ENCODE results near the gene FLYWCH1. TPM values are rescaled to one million over a fixed set of nuclear protein-coding genes. Genes with fewer than 3 reads are reported as not detected.

FLYWCH1 gene
- total RNA-seq, 2 experiments from 2014 or later = 24.3 to 26.1 TPM

GRCh38 chr16:2884041-2884451, 27.7 kb upstream of the FLYWCH1 start:
- Mint-ChIP-seq H3K4me1 (peaks cover 16% of the 10 kb centered on the region), H3K4me3 (peak overlapping the region; percentile 82), H3K27ac (peak overlapping the region; percentile 74), H3K36me3 (no peaks in the 10 kb centered on the region), H3K27me3 (no peaks in the 10 kb centered on the region), H3K9me3 (no peaks in the 10 kb centered on the region)
- no peak for DNase-seq

DNA sequence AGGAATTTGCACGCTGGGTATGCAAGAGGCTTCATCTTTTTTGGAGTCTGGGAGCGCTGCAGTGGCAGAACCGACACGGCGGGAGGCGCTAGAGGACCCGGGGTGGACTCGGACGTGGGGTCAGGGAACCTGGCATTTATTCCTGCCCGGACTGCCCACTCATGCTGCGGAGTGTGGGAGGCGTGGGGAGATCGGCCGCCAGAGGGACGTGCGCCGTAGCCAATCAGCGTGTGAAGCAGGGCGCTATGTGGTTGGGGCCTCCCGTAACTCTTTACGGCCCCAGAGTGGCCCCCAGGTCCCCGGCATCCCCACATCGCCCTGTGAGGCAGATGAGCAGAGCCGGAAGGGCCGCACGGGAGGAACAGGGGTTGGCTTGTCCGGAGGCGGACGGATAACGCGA, 17.5 kb upstream of the FLYWCH1 start:
- no peak overlapping the region for H3K4me3 Mint-ChIP-seq
- no peaks in the 10 kb centered on the region for H3K9me3 Mint-ChIP-seq
- no peaks in the 10 kb centered on the region for H3K4me1 Mint-ChIP-seq
- DNase-seq = no peak
- no peak overlapping the region for H3K27ac Mint-ChIP-seq
- no peaks in the 10 kb centered on the region for H3K36me3 Mint-ChIP-seq
- no peaks in the 10 kb centered on the region for H3K27me3 Mint-ChIP-seq

DNA sequence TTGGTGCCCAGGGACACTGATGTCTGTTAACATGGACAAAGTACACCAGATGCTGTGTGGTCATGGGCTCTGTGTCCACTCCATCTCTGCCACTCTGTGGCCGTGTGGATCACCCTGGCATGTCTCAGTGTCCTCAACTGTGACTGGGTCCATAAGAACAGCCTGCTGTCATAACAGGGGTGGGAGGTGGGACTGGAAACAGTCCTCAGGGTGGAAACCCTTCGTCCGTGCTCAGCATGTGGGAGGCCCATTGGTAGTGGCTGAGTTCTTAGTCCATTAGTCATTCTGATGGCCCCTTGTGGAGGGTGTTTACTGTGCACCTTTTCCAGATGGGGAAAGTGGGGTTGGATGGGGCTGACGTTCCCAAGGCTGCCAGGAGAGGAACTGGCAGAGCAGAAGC, 15.9 kb upstream of the FLYWCH1 start:
- H3K9me3 Mint-ChIP-seq = no peaks in the 10 kb centered on the region
- DNase-seq = no peak
- H3K4me3 Mint-ChIP-seq = no peak overlapping the region
- H3K36me3 Mint-ChIP-seq = no peaks in the 10 kb centered on the region
- H3K27ac Mint-ChIP-seq = no peak overlapping the region
- H3K27me3 Mint-ChIP-seq = no peaks in the 10 kb centered on the region
- no peaks in the 10 kb centered on the region for H3K4me1 Mint-ChIP-seq

GRCh38 chr16:2896480-2897010, 15.2 kb upstream of the FLYWCH1 start:
- DNase-seq = no peak
- H3K9me3 Mint-ChIP-seq = no peaks in the 10 kb centered on the region
- H3K36me3 Mint-ChIP-seq = no peaks in the 10 kb centered on the region
- no peak overlapping the region for H3K27ac Mint-ChIP-seq
- H3K4me1 Mint-ChIP-seq = no peaks in the 10 kb centered on the region
- H3K4me3 Mint-ChIP-seq = no peak overlapping the region
- no peaks in the 10 kb centered on the region for H3K27me3 Mint-ChIP-seq

- Mint-ChIP-seq H3K4me1 (no peaks in the 10 kb centered on the region), H3K36me3 (no peaks in the 10 kb centered on the region), H3K9me3 (no peaks in the 10 kb centered on the region), H3K27me3 (no peaks in the 10 kb centered on the region), H3K4me3 (no peak overlapping the region), H3K27ac (no peak overlapping the region)
- no peak for DNase-seq
Measured at GRCh38 chr16:2897110-2897509, 14.6 kb upstream of the FLYWCH1 start.

- H3K4me3 Mint-ChIP-seq = no peak overlapping the region
- no peak overlapping the region for H3K27ac Mint-ChIP-seq
- no peaks in the 10 kb centered on the region for H3K36me3 Mint-ChIP-seq
- H3K27me3 Mint-ChIP-seq = no peaks in the 10 kb centered on the region
- H3K9me3 Mint-ChIP-seq = no peaks in the 10 kb centered on the region
- no peak for DNase-seq
- peaks cover 3% of the 10 kb centered on the region for H3K4me1 Mint-ChIP-seq
Measured at GRCh38 chr16:2898831-2899563, 12.7 kb upstream of the FLYWCH1 start.

- Mint-ChIP-seq H3K4me3 (no peak overlapping the region), H3K27me3 (no peaks in the 10 kb centered on the region), H3K36me3 (no peaks in the 10 kb centered on the region), H3K27ac (no peak overlapping the region), H3K9me3 (no peaks in the 10 kb centered on the region), H3K4me1 (peaks cover 4% of the 10 kb centered on the region)
- DNase-seq = no peak
Measured at GRCh38 chr16:2899564-2900072, 12.1 kb upstream of the FLYWCH1 start.

DNA sequence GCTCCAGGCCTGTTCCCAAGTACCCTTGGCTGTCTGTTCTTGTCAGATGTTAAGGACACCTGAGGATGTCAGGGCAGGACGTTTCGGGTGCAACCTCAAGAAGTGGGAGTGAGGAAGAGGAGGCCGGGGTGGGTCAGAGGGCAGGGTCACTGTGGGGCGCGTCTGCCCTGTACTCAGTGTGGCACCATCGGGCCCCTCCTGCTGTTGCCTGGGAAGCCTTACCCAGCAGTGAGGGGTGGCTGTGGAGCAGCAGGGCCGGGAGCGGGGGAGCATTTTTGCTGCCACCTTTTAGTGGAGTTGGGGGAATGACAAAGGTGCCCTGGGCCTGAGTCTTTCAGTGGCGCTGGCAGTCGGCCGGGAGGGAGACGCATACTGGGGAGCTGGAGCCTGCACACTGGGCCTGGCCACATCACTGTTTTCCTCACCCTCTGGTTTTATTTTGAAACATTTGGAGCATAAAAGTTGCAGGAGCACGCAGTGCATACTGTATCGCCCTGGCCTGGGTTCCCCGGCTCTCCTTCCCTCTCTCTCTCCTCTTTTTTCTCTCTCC, 11.1 kb upstream of the FLYWCH1 start:
- no peak overlapping the region for H3K27ac Mint-ChIP-seq

GRCh38 chr16:2902337-2903130, 9.2 kb upstream of the FLYWCH1 start:
- DNase-seq = no peak
- Mint-ChIP-seq H3K27ac (no peak overlapping the region), H3K27me3 (no peaks in the 10 kb centered on the region), H3K4me3 (no peak overlapping the region), H3K36me3 (no peaks in the 10 kb centered on the region), H3K9me3 (peaks cover 2% of the 10 kb centered on the region), H3K4me1 (peaks cover 18% of the 10 kb centered on the region)

More for the DNA sequence above, 11.1 kb upstream of the FLYWCH1 start:
- Mint-ChIP-seq H3K9me3 (no peaks in the 10 kb centered on the region), H3K27me3 (no peaks in the 10 kb centered on the region), H3K36me3 (no peaks in the 10 kb centered on the region), H3K4me3 (no peak overlapping the region), H3K4me1 (peaks cover 4% of the 10 kb centered on the region)
- DNase-seq = no peak

GRCh38 chr16:2904100-2904921, 7.4 kb upstream of the FLYWCH1 start:
- peaks cover 2% of the 10 kb centered on the region for H3K9me3 Mint-ChIP-seq
- H3K4me1 Mint-ChIP-seq = peaks cover 20% of the 10 kb centered on the region
- no peaks in the 10 kb centered on the region for H3K36me3 Mint-ChIP-seq
- peak overlapping the region; percentile 76 for H3K27ac Mint-ChIP-seq
- DNase-seq = peak; percentile 84
- H3K4me3 Mint-ChIP-seq = peak overlapping the region; percentile 91
- H3K27me3 Mint-ChIP-seq = no peaks in the 10 kb centered on the region

GRCh38 chr16:2904922-2905240, 6.8 kb upstream of the FLYWCH1 start:
- Mint-ChIP-seq H3K36me3 (no peaks in the 10 kb centered on the region), H3K27ac (peak overlapping the region; percentile 76)

DNA sequence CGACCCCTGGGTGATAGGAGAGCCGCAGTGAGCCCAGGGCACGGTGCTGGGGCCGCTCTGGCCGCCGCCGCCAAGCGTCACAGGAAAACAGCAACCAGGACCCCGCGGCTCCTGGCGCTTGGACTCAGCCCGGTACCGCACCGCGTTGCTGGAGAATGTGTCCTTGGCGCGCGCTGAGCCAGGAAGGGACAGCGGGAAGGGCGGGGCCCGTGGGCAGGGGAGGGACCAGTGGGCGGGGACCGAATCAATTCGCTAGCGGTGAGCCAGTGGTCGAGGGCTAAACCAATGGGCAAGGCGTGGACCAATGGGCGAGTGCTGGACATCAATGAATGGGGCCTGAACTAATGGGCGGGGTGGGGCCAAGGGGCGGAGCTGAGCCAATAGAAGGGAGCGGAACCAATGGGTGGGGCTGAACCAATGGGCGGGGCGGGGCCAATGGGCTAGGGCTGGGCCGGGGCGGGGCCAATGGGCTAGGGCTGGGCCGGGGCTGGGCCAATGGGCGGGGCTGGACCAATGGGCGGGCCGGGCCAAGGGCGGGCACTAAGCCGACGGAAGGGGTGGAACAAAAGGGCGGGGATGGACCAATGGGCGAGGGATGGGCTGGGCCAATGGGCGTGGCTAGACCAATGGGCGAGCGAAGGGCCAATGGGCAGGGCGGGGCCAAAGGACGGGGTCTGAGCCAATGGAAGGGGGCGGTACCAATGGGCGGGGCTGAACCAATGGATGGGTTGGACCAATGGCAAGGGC, 6.3 kb upstream of the FLYWCH1 start:
- DNase-seq = peak; percentile 98
- Mint-ChIP-seq H3K4me3 (peak overlapping the region; percentile 91), H3K9me3 (peaks cover 2% of the 10 kb centered on the region), H3K27ac (peak overlapping the region; percentile 69), H3K4me1 (peaks cover 20% of the 10 kb centered on the region), H3K27me3 (no peaks in the 10 kb centered on the region), H3K36me3 (no peaks in the 10 kb centered on the region)

More at GRCh38 chr16:2904922-2905240, 6.8 kb upstream of the FLYWCH1 start:
- Mint-ChIP-seq H3K4me3 (peak overlapping the region; percentile 91), H3K4me1 (peaks cover 20% of the 10 kb centered on the region), H3K9me3 (peaks cover 2% of the 10 kb centered on the region), H3K27me3 (no peaks in the 10 kb centered on the region)
- no peak for DNase-seq

DNA sequence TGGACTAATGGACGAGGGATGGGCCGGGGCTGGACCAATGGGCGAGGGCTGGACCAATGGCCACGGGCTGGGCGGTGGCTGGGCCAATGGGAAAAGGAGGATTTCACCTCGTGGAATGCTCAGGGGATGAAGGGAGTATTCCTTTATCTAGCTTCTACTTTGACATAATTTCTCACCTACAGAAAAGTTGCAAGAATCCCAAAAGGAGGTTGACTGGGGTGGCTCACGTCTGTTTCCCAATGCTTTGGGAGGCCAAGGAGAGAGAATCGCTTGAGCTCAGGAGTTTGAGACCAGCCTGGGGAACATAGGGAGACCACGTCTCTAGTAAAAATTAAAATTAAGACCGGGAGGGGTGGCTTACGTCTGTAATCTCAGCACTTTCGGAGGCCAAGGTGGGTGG, 5.7 kb upstream of the FLYWCH1 start:
- H3K27me3 Mint-ChIP-seq = no peaks in the 10 kb centered on the region
- H3K4me3 Mint-ChIP-seq = peak overlapping the region; percentile 74
- peaks cover 20% of the 10 kb centered on the region for H3K4me1 Mint-ChIP-seq
- H3K9me3 Mint-ChIP-seq = peaks cover 2% of the 10 kb centered on the region
- no peaks in the 10 kb centered on the region for H3K36me3 Mint-ChIP-seq
- H3K27ac Mint-ChIP-seq = peak overlapping the region; percentile 69
- DNase-seq = no peak
